GM21825 (cell line): ENCODE data around the gene CNPY4.
"Not testable (repeated sequence)": the region's sequence is repeated elsewhere in the genome, so short reads cannot be mapped to it uniquely, and the experiment has no call there.

Source experiments
- ATAC-seq: cut with Tn5 transposase; IDR thresholded peaks from one replicate; pipeline ENCODE4 v1.9.1; 2021; ENCODE audit warnings: mild to moderate bottlenecking, moderate library complexity; ENCODE audit not compliant: unreplicated experiment

Gene CNPY4

GRCh38 chr7:100146350-100146749 lies 26.9 kb downstream of the CNPY4 start:
- ATAC-seq: not testable (repeated sequence)

GRCh38 chr7:100147278-100147677 lies 27.8 kb downstream of the CNPY4 start:
- ATAC-seq: no peak

GRCh38 chr7:100148225-100148558 lies 28.8 kb downstream of the CNPY4 start:
- no peak for ATAC-seq

GRCh38 chr7:100148559-100149328 lies 29.3 kb downstream of the CNPY4 start, which contains the start of gene LAMTOR4:
TSS of gene LAMTOR4 (plus strand) at chr7:100148918. CDS start at chr7:100148973, 55 bp downstream.
- peak; percentile 97 for ATAC-seq

- ATAC-seq: no peak
These were observed 33.0 kb downstream of the CNPY4 start for GRCh38 chr7:100152404-100152803.

GRCh38 chr7:100152937-100153666 lies 33.7 kb downstream of the CNPY4 start:
- no peak for ATAC-seq

- ATAC-seq: no peak
These were observed 34.5 kb downstream of the CNPY4 start for GRCh38 chr7:100153708-100154535.

- no peak for ATAC-seq
These were observed 35.4 kb downstream of the CNPY4 start for GRCh38 chr7:100154651-100155491.

GRCh38 chr7:100155553-100156317 lies 36.3 kb downstream of the CNPY4 start:
- ATAC-seq: no peak

- no peak for ATAC-seq
These were observed 37.1 kb downstream of the CNPY4 start for GRCh38 chr7:100156331-100157068.

- no peak for ATAC-seq
These were observed 37.6 kb downstream of the CNPY4 start for GRCh38 chr7:100157069-100157333.

GRCh38 chr7:100157334-100158228 lies 38.1 kb downstream of the CNPY4 start:
- no peak for ATAC-seq

GRCh38 chr7:100158229-100159098 lies 39.0 kb downstream of the CNPY4 start, which contains the start of gene TRAPPC14:
TSS of gene TRAPPC14 (minus strand) at chr7:100158723. CDS start at chr7:100158499, 224 bp downstream.
- ATAC-seq: peak; percentile 77

GRCh38 chr7:100159099-100159623 lies 39.7 kb downstream of the CNPY4 start:
- no peak for ATAC-seq

GRCh38 chr7:100160067-100160466 lies 40.6 kb downstream of the CNPY4 start:
- no peak for ATAC-seq

- ATAC-seq: no peak
These were observed 43.6 kb downstream of the CNPY4 start for GRCh38 chr7:100163006-100163531.

GRCh38 chr7:100163871-100164270 lies 44.4 kb downstream of the CNPY4 start:
- no peak for ATAC-seq
